ENCODE measurements around the gene CDSN. TPM values are rescaled to one million over a fixed set of nuclear protein-coding genes. Genes with fewer than 3 reads are reported as not detected.
A peak's percentile ranks its signal among the peaks of the same experiment; 100 is the strongest.

CDSN gene
- total RNA-seq, 6 experiments from 2014 or later: not detected

DNA sequence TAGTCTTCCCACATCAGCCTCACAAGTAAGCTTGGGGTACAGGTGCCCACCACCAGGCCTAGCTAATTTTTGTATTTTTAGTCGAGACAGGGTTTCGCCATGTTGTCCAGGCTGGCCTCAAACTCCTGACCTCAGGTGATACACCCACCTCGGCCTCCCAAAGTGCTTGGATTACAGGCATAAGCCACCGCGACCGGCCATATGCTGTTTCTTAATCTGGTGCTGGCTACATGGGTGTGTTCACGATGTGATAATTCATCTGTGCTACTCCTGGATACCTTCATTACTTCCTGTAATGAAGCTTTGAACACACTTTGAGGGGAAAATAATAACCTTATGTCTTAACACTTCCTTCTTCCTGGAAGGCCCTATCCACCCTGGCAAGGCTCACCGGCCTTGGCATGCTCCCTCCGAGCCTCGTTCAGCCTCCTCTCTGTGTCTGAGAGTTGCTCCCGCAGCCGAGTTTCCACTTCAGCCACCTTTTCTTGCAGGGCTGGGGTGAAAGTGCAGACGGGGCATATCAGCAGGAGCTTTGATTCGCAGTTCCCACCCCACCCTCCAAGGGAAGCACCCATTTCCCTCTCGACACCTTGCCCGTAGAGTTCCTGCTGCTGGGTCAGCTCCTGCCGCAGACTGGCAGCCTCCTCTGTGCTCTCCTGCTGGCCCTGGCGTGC is 24.2 kb upstream of the CDSN start:
- intact Hi-C loops (cut with DNase I): no loop called here
- H3K27me3 ChIP-seq: no peaks in the 10 kb centered on the region
- ATAC-seq (no peak), DNase-seq (no peak)
- no peaks in the 10 kb centered on the region for H3K36me3 ChIP-seq
- TF ChIP-seq, protein P1, sequence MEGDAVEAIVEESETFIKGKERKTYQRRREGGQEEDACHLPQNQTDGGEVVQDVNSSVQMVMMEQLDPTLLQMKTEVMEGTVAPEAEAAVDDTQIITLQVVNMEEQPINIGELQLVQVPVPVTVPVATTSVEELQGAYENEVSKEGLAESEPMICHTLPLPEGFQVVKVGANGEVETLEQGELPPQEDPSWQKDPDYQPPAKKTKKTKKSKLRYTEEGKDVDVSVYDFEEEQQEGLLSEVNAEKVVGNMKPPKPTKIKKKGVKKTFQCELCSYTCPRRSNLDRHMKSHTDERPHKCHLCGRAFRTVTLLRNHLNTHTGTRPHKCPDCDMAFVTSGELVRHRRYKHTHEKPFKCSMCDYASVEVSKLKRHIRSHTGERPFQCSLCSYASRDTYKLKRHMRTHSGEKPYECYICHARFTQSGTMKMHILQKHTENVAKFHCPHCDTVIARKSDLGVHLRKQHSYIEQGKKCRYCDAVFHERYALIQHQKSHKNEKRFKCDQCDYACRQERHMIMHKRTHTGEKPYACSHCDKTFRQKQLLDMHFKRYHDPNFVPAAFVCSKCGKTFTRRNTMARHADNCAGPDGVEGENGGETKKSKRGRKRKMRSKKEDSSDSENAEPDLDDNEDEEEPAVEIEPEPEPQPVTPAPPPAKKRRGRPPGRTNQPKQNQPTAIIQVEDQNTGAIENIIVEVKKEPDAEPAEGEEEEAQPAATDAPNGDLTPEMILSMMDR (IDR thresholded peaks at IDR 0.05): no peak
- no peak for TF ChIP-seq POLR2A (IDR thresholded peaks at IDR 0.05)
- H3K9me3 ChIP-seq: no peaks in the 10 kb centered on the region
- no peak overlapping the region for H3K4me3 ChIP-seq
- WGBS (ENCODE audit: insufficient coverage, low coverage, low lambda C conversion rate, missing lambda C conversion rate): 92% methylated on average over 13 of the region's 18 CpGs
- no peaks in the 10 kb centered on the region for H3K4me1 ChIP-seq
- no peak overlapping the region for H3K27ac ChIP-seq

DNA sequence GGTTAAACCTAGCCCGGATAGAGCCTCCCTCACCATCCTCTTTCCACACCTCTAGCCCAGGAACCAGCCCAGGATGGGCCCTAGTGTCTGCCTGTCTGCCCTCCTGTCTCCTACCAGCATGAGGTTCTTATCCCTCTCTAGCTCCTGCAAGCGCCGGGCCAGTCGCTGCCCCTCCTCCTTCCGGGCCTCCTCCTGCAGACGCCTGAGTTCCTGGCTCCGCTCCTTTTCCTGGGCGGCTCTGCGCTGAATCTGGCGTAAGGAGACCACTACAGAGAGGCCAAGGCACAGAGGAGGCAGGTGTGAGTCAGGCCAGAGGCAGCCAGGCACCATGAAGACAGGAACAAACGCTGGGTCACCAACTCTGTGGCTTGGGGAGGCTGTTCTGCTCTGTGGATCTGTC is 22.9 kb upstream of the CDSN start:
- no peak for DNase-seq
- H3K27ac ChIP-seq: no peak overlapping the region
- intact Hi-C loops (cut with DNase I): no loop called here

GRCh38 chr6:31142361-31142761 is 22.1 kb upstream of the CDSN start:
- TF ChIP-seq POLR2A (IDR thresholded peaks at IDR 0.05): no peak
- TF ChIP-seq, protein P1 (IDR thresholded peaks at IDR 0.05): no peak
- Histone ChIP-seq H3K9me3 (no peaks in the 10 kb centered on the region), H3K4me3 (no peak overlapping the region), H3K27ac (no peak overlapping the region), H3K4me1 (no peaks in the 10 kb centered on the region), H3K27me3 (no peaks in the 10 kb centered on the region), H3K36me3 (no peaks in the 10 kb centered on the region)
- intact Hi-C loops (cut with DNase I): no loop called here
- WGBS (ENCODE audit: insufficient coverage, low coverage, low lambda C conversion rate, missing lambda C conversion rate): 73% methylated on average over 2 of the region's 2 CpGs
- DNase-seq (no peak), ATAC-seq (no peak)

More for the DNA sequence above, 22.9 kb upstream of the CDSN start:
- Histone ChIP-seq H3K9me3 (no peaks in the 10 kb centered on the region), H3K4me3 (no peak overlapping the region), H3K36me3 (no peaks in the 10 kb centered on the region), H3K27me3 (no peaks in the 10 kb centered on the region), H3K4me1 (no peaks in the 10 kb centered on the region)
- TF ChIP-seq, protein P1 (IDR thresholded peaks at IDR 0.05): no peak
- TF ChIP-seq POLR2A (IDR thresholded peaks at IDR 0.05): no peak
- WGBS (ENCODE audit: insufficient coverage, low coverage, low lambda C conversion rate, missing lambda C conversion rate): 53% methylated on average over 9 of the region's 11 CpGs
- ATAC-seq: peak; percentile 36 to 39 (median 38)

GRCh38 chr6:31140643-31141042 is 20.4 kb upstream of the CDSN start:
- intact Hi-C loops (cut with DNase I): no loop called here
- ATAC-seq (no peak), DNase-seq (no peak)
- no peak overlapping the region for H3K27ac ChIP-seq
- no CpG with 5 or more reads among the region's 15 CpGs for WGBS (ENCODE audit: insufficient coverage, low coverage, low lambda C conversion rate, missing lambda C conversion rate)
- TF ChIP-seq, protein P1 (IDR thresholded peaks at IDR 0.05): no peak
- TF ChIP-seq POLR2A (IDR thresholded peaks at IDR 0.05): no peak
- no peaks in the 10 kb centered on the region for H3K4me1 ChIP-seq
- no peaks in the 10 kb centered on the region for H3K9me3 ChIP-seq
- H3K27me3 ChIP-seq: no peaks in the 10 kb centered on the region
- no peak overlapping the region for H3K4me3 ChIP-seq
- no peaks in the 10 kb centered on the region for H3K36me3 ChIP-seq
